HG03039 (cell line): ENCODE measurements around the gene BICD1.
"Not testable (repeated sequence)": the region's sequence is repeated elsewhere in the genome, so short reads cannot be mapped to it uniquely, and the experiment has no call there.

Experiments
- ATAC-seq: cut with Tn5 transposase; IDR thresholded peaks from one replicate; pipeline ENCODE4 v1.9.1; 2021; ENCODE audit warnings: mild to moderate bottlenecking, moderate library complexity; ENCODE audit not compliant: unreplicated experiment

Gene BICD1

GRCh38 chr12:32106517-32107358 lies at the start of gene BICD1:
BICD1 (plus strand) TSS chr12:32106847; CDS start chr12:32107332, 485 bp downstream.
- peak; percentile 85 for ATAC-seq

DNA sequence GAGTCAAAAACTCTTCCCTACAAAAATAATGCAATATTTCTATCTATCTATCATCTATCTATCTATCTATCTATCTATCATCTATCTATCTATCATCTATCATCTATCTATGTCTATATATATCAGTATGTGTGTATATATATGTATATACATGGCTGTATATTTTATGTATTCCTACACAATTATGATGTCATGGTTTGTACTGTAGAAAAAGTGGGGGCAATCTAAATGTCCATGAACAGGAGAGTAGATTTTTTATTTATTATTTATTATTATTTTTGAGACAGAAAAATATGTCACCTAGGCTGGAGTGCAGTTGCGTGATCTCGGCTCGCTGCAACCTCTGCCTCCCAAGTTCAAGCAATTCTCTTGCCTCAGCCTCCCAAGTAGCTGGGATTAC lies 45.6 kb upstream of the BICD1 start:
- ATAC-seq, result no peak

- no peak for ATAC-seq
These were observed 43.8 kb upstream of the BICD1 start for GRCh38 chr12:32062881-32063280.

DNA sequence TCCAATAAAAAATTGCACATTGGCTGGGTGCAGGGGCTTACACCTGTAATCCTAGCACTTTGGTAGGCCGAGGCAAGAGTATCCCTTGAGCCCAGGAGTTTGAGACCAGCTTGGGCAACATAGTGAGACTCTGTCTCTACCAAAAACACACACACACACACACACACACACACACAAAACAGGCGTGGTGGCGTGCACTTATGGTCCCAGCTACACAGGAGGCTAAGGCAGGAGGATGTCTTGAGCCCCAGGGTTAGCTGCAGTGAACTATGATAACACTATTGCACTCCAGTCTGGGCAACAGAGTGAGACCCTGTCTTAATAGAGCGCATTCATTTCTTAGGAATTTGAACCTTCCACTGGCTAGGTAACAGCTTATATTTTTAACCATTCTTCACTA lies 42.9 kb upstream of the BICD1 start:
- no peak for ATAC-seq

- no peak for ATAC-seq
These were observed 40.4 kb upstream of the BICD1 start for GRCh38 chr12:32066206-32066605.

GRCh38 chr12:32069071-32069470 lies 37.6 kb upstream of the BICD1 start:
- no peak for ATAC-seq

- ATAC-seq, result no peak
These were observed 36.9 kb upstream of the BICD1 start for GRCh38 chr12:32069731-32070130.

DNA sequence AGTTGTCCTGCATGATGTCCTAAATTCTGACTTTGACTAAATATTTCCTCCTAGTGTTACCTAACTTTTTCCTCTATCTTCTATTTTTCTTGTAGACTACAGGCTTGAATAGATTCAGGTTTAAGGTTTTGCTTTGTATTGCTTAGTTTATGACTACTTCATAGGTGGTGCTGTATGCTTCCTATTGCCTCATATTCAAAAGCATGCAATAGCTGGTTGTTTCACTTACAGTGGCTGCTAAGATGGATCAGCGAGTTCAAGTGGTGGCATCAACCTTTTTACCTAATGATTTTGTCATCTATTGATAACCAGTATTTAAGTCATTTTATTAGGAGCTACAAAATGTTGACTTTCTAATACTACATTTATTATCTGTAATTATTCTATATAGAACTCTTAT lies 36.3 kb upstream of the BICD1 start:
- ATAC-seq, result no peak

- no peak for ATAC-seq
These were observed 34.5 kb upstream of the BICD1 start for GRCh38 chr12:32072102-32072501.

DNA sequence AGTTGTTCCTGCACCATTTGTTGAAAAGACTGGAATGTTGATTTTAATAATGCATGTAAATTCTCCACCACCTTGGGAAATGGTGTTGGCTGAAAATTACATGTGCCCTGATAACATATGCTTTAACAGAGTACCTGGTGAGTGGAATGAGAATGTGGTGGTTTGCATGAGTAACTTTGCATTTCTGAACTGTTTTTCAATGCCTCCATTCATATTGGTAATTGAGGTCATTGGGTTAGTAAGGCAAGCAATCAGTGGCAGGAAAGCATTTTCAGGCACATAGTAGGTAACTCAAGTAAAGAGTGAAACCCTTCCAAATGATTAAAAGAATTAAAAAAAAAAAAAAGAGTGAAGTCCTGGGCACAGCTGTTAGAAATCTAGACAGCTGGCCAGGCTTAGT lies 32.2 kb upstream of the BICD1 start:
- ATAC-seq, result no peak

DNA sequence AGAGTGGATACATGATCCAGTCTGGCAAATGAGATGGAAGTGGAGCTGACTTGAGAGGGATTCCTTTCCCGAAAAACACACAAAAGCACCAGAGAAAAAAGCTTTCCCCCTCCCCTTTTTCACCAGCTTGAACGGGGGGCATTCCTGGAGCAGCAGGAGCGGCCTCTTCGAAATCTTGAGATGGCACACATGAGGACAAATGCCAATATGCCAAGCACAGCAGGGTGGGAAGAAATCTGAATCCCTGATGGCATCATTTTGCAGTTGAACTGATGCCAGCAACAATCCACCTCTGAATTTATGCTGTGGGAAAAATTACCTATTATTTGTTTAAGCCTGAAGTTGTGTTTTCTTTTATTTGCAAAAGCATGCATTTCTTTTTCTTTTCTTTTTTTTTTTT lies 29.7 kb upstream of the BICD1 start:
- no peak for ATAC-seq

GRCh38 chr12:32080435-32080834 lies 26.2 kb upstream of the BICD1 start:
- no peak for ATAC-seq

DNA sequence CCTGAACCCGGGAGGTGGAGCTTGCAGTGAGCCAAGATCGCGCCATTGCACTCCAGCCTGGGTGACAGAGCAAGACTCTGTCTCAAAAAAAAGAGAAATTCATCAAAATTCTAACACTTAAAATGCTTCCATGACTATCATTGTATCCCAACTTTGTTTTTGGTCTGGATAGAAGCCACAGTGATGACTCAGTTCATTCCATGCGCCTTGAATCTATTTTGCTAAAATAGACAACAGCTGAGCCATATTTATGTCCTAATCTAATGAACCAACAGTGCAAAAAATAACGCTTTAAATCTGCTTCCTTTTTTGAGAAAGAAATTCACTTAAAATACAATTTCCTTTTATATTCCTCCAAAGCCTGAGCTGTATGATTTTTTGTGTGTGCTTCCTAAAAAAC lies 23.2 kb upstream of the BICD1 start:
- ATAC-seq, result no peak

- no peak for ATAC-seq
These were observed 22.5 kb upstream of the BICD1 start for GRCh38 chr12:32084017-32084688.

DNA sequence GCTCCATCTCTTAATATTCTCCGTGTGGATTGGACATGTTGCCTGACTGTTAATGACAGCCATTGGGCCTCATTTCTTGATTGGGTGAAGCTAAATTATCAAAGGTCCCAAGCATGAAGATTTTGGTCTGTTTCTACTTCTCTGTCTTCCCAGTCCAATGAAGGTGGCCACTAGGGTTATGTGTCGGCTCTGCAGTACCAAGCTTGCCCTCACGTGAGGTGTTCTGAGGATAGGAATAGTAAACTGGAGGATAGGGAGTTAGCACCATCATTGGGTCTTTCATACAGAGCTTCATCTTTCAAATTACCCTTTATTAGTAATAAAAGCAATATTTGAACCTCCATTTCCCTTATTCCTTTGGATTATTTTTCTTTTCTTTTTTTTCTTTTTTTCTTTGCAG lies 21.9 kb upstream of the BICD1 start:
- no peak for ATAC-seq

DNA sequence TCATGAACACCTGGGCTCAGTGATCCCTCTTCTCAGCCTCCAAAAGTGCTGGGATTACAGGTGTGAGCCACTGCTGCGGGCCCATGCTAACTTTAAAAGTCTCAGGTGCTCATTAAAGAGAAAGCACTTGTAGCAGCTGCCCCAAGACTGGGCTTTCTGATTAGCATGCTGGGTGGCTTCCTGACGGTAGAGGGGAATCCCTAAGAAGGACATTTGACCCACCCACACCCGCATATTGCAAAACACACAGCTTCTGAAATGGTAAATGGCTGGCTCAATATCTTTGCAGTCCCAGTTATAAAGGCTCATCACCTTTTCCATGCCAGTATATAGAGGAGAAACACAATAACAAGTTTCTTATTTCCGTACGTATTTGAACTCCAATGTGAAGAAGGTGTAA lies 19.3 kb upstream of the BICD1 start:
- ATAC-seq, result no peak

GRCh38 chr12:32089156-32089555 lies 17.5 kb upstream of the BICD1 start:
- ATAC-seq, result no peak

DNA sequence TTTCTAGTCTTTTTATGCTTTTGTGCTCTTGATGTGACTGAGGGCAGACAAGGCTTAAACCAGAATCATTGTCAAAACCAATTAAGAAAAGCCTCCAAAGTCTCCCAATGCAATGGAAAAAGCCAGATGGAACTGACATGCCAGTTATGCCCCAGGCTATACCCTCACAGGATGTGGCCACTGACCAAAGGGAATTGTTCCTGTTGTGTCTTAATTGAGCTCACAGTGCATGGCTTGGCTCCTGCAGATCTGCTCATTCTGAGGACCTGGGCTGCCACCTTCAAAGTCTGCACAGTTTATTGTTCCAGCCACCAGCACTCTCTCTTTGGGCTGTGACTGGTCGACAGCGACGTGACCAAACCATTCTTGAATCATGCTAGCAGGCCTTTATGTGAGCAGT lies 17.1 kb upstream of the BICD1 start:
- ATAC-seq, result no peak

- ATAC-seq, result no peak
These were observed 15.0 kb upstream of the BICD1 start for GRCh38 chr12:32091696-32092095.

DNA sequence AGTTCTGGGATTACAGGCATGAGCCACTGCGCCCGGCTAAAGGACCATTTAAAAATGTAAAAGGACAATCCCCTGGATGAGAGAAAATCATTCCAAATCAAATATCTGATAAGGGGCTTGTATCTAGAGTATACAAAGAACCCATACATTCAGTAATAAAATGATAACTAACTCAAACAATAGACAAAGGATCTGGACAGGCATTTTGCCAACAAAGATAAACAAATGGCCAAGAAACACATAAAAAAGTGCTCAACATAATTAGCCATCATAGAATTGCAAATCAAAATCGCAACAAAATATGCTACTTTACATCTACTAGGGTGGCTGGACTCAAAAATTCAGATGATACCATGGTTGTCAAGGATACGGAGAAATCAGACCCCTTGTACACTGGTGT lies 8.5 kb upstream of the BICD1 start:
- ATAC-seq, result no peak

DNA sequence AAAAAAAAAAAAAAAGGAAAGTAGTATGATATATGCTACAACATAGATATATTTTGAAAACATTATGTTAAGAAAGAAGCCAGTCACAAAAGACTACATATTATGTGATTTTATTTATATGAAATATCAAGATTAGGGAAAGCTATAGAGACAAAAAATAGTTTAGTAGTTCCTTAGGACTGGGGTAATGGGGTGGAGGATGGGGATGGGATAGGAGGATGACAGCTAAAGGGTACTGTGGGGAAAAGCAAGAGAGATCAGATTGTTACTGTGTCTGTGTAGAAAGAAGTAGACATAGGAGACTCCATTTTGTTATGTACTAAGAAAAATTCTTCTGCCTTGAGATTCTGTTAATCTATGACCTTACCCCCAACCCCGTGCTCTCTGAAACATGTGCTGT lies 7.4 kb upstream of the BICD1 start:
- not testable (repeated sequence) for ATAC-seq

- no peak for ATAC-seq
These were observed 6.3 kb upstream of the BICD1 start for GRCh38 chr12:32100361-32100760.
